Endometrial microvascular endothelial cells (primary cell): Measurements from ENCODE around the gene TRIM21. TPM values are rescaled to one million over a fixed set of nuclear protein-coding genes. Genes with fewer than 3 reads are reported as not detected.

ENCODE experiments used
- total RNA-seq: library from RNA; depleted of rRNA; stranded (reverse); fragments of >200 nt; gene quantifications from one replicate; pipeline ENCODE4 v1.2.3, GENCODE V29; 2015; ENCODE audit errors: inconsistent ontology term

The TRIM21 gene
- total RNA-seq, 1 donor from 2014 or later: 49.7 TPM

Other genes with a start within 250 kb of the TRIM21 start
- not detected for gene OR52B4, start 25.3 kb downstream of the TRIM21 start, total RNA-seq
- not detected for gene OR52K2, start 55.6 kb upstream of the TRIM21 start, total RNA-seq
- gene OR52K1, start 88.9 kb upstream of the TRIM21 start, total RNA-seq: not detected
- not detected for gene OR52M1, start 151.5 kb upstream of the TRIM21 start, total RNA-seq
- not detected for gene OR52I2, start 188.0 kb upstream of the TRIM21 start, total RNA-seq
- not detected for gene OR52I1, start 200.3 kb upstream of the TRIM21 start, total RNA-seq
- gene TRIM68, start 214.5 kb upstream of the TRIM21 start, total RNA-seq: 12.9 TPM
- gene OR51D1, start 243.8 kb upstream of the TRIM21 start, total RNA-seq: not detected